HG03039 (cell line): Measurements from ENCODE around the gene MARCHF3.
"Not testable (repeated sequence)": the region's sequence is repeated elsewhere in the genome, so short reads cannot be mapped to it uniquely, and the experiment has no call there.

Source experiments
- ATAC-seq: cut with Tn5 transposase; IDR thresholded peaks from one replicate; pipeline ENCODE4 v1.9.1; 2021; ENCODE audit warnings: mild to moderate bottlenecking, moderate library complexity; ENCODE audit not compliant: unreplicated experiment

MARCHF3 gene

DNA sequence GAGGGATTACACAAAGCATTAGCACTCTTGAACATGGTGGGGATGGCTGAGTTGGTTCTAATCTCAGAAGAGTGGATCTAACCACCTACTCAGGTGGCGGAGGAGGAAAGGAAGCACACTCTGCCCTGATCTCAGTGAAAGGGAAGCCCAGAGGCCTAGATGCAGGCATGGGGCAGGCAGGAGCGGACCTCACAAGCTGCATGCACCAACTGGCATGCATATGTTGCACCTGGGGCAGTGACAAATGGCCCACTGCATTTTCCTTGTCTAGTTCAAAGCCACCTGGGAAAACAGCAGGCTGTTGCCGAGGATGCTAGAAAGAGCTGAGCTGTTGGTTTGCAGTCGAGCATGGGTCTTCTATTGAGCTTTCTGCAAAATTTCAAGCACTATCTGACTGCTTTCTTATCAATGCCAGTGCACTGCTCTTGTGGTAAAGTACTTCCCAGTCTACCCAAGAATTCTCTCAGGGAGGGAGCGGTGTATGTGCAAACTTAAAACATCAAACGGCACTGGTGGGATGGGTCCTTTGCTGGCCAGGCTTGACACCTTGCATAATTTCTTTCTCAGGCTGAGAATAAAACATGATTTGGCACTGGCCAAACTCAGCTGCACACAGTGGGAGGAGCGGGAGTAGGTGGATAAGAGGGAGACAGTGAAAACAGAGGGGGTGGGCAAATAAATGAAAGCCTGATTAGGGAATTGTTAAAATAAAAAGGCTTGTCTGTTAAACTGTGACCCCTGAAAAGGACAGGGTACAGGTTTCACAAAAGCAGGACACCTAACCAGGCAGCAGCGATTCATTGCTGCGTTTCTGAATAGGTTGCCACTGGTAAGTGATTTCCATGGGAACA lies 108.9 kb downstream of the MARCHF3 start:
- ATAC-seq, result no peak

- no peak for ATAC-seq
Measured at GRCh38 chr5:126920291-126920690, 110.1 kb downstream of the MARCHF3 start.

DNA sequence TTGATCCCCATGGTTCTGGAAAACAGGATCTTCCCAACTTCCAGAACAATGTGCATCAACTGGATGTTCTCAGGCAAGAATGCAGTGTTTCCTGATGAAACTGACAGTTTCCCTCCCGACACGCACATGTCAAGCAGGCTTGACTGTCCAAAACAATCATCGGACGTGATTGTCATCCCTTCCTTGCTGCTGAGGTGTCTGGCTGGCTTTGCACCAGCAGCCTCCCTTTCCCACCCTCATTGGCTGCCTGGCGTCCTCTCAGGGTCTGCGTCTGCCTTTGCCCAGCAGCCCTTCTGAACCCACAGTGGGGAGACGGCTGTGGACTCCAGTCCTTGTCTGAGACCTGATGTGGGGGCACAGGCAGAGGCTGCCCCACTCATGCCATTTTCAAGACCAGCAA lies 110.8 kb downstream of the MARCHF3 start:
- ATAC-seq, result no peak

DNA sequence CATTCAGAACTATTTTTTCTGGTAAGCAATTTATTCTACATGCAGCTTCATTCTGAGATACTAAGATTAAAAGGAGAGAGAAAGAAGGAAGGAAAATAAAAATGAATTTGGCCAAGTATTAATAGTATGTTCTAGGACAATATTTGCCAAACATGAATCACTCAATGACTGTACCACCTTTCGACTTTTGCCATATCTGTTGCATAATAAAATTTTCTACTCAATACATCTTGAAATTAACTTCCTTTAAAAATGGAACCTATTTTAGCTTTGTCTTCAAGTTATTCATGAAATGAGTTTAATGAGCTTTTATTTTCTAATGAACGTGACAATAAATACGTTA lies 111.8 kb downstream of the MARCHF3 start:
- ATAC-seq, result no peak

- ATAC-seq, result no peak
Measured at GRCh38 chr5:126917918-126918614, 112.3 kb downstream of the MARCHF3 start.

GRCh38 chr5:126915496-126915895 lies 114.9 kb downstream of the MARCHF3 start:
- no peak for ATAC-seq

GRCh38 chr5:126914801-126915436 lies 115.4 kb downstream of the MARCHF3 start:
- ATAC-seq, result no peak

DNA sequence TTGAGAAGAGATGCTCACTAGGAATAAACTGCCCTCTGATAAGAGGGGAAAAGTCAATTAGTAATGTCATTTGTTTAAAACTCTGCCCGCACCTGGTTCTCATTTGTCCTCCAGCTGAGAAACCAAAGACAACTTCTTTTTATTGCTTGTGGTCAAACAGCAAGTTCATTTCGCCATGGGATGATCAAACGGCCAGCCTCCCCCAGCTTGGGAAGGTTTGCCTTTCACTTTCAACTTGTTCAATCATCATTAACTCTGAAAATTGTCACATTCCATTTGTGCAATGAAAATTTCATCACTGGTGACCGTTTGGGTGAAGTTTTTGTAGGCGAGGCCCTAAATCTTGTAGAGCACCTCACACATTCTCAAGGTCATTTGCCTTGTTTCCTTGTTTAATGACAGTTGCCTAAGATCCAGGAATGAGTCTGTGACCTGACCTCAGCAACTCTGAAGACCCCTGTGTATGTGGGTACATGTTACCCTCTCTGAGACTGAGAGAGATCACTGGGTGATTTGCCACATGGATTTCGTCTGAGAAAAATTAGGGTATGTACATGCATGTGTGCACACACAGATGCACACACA lies 117.7 kb downstream of the MARCHF3 start:
- no peak for ATAC-seq

- ATAC-seq, result no peak
Measured at GRCh38 chr5:126911986-126912385, 118.4 kb downstream of the MARCHF3 start.

DNA sequence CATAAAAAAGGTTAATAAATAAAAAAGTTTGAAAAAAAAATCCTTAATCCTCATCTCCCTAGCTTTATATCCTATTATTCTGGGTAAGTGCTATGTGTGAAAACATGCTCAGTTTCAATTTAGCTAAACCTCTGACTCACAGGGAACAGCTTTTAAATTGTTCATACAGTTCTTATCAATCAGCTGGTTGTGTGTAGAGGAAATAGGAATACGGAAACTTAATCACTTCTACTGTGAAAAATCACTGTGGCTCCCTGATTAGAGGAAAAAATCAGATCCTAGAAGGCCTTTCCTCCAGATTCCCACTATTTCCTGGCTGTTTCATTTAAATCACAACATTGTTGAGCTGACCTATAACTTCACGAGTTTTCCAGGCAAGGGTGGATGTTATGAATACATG lies 120.5 kb downstream of the MARCHF3 start:
- ATAC-seq, result no peak

GRCh38 chr5:126904407-126904806 lies 126.0 kb downstream of the MARCHF3 start:
- not testable (repeated sequence) for ATAC-seq

GRCh38 chr5:126900796-126901195 lies 129.6 kb downstream of the MARCHF3 start:
- ATAC-seq, result no peak

DNA sequence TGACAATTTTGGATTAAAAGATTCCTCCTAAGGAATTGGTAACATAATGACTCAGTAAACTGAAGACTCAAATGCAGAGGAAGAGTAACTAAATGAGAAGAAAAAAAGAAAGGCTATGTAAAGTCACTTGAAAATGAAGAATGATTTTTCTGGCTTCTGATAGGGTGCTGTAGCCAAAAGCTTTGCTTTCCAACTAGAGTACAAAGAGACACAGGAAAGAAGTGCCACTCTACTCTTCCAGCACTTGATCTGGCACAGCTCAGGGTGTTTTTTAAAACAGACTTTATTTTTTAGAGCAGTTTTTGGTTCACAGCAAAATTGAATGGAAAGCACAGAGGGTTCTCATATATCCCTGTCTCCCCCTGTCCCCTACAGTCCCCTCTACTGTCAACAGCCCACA lies 130.9 kb downstream of the MARCHF3 start:
- ATAC-seq, result no peak

- no peak for ATAC-seq
Measured at GRCh38 chr5:126897851-126898630, 132.3 kb downstream of the MARCHF3 start.

DNA sequence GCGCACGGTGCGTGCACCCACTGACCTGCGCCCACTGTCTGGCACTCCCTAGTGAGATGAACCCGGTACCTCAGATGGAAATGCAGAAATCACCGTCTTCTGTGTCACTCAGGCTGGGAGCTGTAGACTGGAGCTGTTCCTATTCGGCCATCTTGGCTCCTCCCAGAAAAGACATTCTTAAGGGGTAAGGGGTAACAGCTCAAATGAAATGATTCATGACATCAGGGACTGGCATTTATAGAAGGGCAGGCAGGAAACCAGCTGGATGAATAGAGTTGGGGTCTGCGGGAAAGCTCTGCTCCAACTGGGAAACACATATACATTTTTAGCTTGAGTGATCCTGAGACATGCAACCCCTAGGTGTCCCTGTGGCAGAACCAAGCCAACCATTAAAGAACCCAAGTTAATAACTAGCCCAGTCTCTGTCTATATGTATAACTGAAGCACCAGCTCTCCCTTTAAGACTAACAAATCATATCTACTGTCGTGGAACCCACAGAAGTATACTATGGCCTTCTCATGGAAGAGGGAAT lies 134.1 kb downstream of the MARCHF3 start:
- no peak for ATAC-seq

DNA sequence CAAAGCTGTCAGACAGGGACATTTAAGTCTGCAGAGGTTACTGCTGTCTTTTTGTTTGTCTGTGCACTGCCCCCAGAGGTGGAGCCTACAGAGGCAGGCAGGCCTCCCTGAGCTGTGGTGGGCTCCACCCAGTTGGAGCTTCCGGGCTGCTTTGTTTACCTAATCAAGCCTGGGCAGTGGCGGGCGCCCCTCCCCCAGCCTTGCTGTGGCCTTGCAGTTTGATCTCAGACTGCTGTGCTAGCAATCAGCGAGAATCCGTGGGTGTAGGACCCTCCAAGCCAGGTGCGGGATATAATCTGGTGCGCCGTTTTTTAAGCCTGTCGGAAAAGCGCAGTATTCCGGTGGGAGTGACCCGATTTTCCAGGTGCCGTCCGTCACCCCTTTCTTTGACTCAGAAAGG lies 134.6 kb downstream of the MARCHF3 start:
- ATAC-seq, result not testable (repeated sequence)

GRCh38 chr5:126890414-126890813 lies 139.9 kb downstream of the MARCHF3 start:
- not testable (repeated sequence) for ATAC-seq

GRCh38 chr5:126888175-126888574 lies 142.2 kb downstream of the MARCHF3 start:
- ATAC-seq, result no peak

DNA sequence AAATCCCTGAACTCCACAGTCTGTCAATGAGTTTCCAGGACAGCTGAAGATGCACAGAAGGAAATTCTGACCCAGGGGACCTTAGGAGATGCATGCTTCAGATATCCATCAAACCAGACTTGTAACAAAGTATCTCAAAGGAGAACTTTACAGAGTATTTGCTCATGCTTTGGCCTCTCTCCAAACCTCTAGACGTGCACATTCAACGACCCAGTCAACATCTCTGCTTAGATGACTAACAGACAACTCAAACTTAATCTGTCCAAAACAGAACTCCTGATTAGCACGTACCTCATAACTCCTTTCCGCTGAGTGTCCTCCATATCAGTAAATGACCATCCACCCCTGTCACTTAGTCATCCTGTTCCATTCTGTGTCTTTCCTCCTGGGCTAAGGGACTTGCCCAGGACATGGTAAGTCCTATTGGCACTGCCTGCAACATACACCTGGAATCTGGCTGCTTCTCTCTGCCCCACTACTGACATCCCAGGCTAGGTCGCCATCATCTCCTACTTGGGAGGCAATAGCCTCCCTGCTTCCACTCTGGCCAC lies 146.0 kb downstream of the MARCHF3 start:
- no peak for ATAC-seq

DNA sequence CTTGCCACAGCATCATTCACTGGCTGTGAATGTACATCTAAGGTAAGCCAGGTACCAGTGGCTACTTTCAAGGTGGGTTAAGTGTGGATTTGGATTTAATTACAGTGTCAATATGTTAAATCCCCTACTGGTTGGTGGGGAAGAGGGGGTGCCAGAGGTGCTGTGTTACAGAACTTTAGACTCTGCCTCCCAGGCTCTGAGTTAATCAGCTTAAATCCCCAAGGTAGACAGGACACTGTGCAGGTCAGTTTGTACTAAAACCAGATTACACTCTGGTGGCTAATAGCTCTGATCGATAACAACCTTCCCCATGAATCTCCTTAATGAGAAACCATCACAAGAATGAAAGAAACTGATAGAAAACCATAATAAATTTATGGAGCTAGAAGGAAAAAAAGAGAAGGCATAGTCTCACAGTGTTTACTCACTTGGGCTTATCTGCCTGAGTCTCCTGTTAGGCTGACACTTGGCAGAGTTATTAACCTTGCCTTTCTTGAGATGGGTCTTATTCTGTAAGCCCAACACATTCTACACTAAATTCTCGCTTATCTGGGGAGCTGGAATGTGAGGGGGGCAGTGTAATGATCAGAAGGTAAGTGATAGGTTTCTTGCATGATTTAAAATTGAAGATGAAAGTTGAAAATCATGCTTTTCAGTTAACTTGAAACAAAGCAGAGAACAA lies 146.7 kb downstream of the MARCHF3 start:
- ATAC-seq, result no peak
